Ishikawa (cell line): Measurements from ENCODE around the gene PLCB1.

Experiments
- CEBPB ChIP-seq: IDR thresholded peaks from 2 replicates; pipeline ENCODE4 v1.6.1; 2012
- CREB1 ChIP-seq: IDR thresholded peaks from 2 replicates; pipeline ENCODE4 v1.6.1; 2012; ENCODE audit warnings: low read depth
- EGR1 ChIP-seq: IDR thresholded peaks from 2 replicates; pipeline ENCODE4 v1.6.1; 2012
- EP300 ChIP-seq: IDR thresholded peaks from 2 replicates; pipeline ENCODE4 v1.6.1; 2012; ENCODE audit warnings: borderline replicate concordance
- FOXM1 ChIP-seq: IDR thresholded peaks from 2 replicates; pipeline ENCODE4 v1.6.1; 2012; ENCODE audit warnings: low read depth, borderline replicate concordance
- MAX ChIP-seq: IDR thresholded peaks from 2 replicates; pipeline ENCODE4 v1.6.1; 2012
- RAD21 ChIP-seq: IDR thresholded peaks from 2 replicates; pipeline ENCODE4 v1.6.1; 2012; ENCODE audit warnings: low read depth
- TAF1 ChIP-seq: IDR thresholded peaks from 2 replicates; pipeline ENCODE4 v1.6.1; 2012; ENCODE audit warnings: low read depth, mild to moderate bottlenecking
- TCF12 ChIP-seq: IDR thresholded peaks from 2 replicates; pipeline ENCODE4 v1.6.1; 2012; ENCODE audit warnings: low read depth
- TEAD4 ChIP-seq: IDR thresholded peaks from 2 replicates; pipeline ENCODE4 v1.6.1; 2012
- YY1 ChIP-seq: IDR thresholded peaks from 2 replicates; pipeline ENCODE4 v1.6.1; 2012; ENCODE audit warnings: low read depth
- TF ChIP-seq, protein P1 (sequence below): IDR thresholded peaks from 2 replicates; pipeline ENCODE4 v1.6.1; 2012; ENCODE audit warnings: low read depth, mild to moderate bottlenecking
- TF ChIP-seq, protein P2 (sequence below): IDR thresholded peaks from 2 replicates; pipeline ENCODE4 v1.6.1; 2012

DNA sequence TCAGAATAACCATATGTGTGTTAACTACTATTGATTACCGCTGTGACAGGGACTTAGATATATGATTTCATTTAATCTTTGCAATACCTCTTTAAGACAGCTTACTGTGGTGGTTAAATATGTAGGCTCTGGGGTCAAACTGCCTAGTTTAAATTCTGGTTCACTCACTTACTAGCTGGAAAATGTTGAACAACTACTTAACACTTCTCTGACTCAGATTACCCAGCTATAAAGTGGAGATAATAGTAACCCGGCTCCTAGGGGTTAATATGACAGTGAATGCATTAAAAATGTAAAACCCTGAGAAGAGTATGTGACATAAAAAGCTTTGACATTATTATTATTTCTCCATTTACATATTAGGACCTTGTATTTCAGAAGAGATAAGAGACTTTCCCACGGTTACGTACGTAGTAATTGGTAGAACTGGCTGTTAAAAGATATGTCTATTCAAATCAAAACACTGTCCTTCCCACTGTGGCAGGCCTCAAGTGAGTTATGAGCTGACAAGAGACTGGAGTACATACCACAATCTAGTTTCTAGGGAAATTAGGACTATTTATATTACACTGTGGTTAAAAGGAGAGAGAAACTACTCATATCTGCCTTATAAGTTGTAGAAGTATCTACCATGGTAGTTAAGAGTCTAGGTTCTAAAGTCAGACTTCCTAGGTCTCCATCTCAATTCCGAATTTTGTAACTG is 4.4 kb upstream of the PLCB1 start:
- TF ChIP-seq EP300 (no peak), CEBPB (no peak), YY1 (no peak), RAD21 (no peak), TCF12 (no peak), MAX (no peak), CREB1 (no peak), TAF1 (no peak), TEAD4 (no peak), EGR1 (no peak), FOXM1 (no peak)
- TF ChIP-seq, protein P1, sequence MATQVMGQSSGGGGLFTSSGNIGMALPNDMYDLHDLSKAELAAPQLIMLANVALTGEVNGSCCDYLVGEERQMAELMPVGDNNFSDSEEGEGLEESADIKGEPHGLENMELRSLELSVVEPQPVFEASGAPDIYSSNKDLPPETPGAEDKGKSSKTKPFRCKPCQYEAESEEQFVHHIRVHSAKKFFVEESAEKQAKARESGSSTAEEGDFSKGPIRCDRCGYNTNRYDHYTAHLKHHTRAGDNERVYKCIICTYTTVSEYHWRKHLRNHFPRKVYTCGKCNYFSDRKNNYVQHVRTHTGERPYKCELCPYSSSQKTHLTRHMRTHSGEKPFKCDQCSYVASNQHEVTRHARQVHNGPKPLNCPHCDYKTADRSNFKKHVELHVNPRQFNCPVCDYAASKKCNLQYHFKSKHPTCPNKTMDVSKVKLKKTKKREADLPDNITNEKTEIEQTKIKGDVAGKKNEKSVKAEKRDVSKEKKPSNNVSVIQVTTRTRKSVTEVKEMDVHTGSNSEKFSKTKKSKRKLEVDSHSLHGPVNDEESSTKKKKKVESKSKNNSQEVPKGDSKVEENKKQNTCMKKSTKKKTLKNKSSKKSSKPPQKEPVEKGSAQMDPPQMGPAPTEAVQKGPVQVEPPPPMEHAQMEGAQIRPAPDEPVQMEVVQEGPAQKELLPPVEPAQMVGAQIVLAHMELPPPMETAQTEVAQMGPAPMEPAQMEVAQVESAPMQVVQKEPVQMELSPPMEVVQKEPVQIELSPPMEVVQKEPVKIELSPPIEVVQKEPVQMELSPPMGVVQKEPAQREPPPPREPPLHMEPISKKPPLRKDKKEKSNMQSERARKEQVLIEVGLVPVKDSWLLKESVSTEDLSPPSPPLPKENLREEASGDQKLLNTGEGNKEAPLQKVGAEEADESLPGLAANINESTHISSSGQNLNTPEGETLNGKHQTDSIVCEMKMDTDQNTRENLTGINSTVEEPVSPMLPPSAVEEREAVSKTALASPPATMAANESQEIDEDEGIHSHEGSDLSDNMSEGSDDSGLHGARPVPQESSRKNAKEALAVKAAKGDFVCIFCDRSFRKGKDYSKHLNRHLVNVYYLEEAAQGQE: no peak
- TF ChIP-seq, protein P2, sequence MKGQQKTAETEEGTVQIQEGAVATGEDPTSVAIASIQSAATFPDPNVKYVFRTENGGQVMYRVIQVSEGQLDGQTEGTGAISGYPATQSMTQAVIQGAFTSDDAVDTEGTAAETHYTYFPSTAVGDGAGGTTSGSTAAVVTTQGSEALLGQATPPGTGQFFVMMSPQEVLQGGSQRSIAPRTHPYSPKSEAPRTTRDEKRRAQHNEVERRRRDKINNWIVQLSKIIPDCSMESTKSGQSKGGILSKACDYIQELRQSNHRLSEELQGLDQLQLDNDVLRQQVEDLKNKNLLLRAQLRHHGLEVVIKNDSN: no peak
